Chondrocyte (in vitro differentiated cells): Measurements from ENCODE around the gene CPNE6. TPM values are rescaled to one million over a fixed set of nuclear protein-coding genes. Genes with fewer than 3 reads are reported as not detected.

Experiments used
- DNase-seq: peaks from one replicate; pipeline ENCODE4 v3.0.0; 2021; ENCODE audit warnings: mixed read lengths, low spot score
- H3K27ac Mint-ChIP-seq: one replicate; pipeline ENCODE4 v1.8.0; 2021; ENCODE audit warnings: mild to moderate bottlenecking, moderate library complexity, mixed read lengths; ENCODE audit not compliant: unreplicated experiment
- H3K27me3 Mint-ChIP-seq: 2 replicates; pipeline ENCODE4 v1.8.0; 2021; ENCODE audit warnings: low read depth, mixed read lengths
- H3K36me3 Mint-ChIP-seq: 2 replicates; pipeline ENCODE4 v1.8.0; 2021; ENCODE audit warnings: low read depth, mixed read lengths
- H3K4me1 Mint-ChIP-seq: 2 replicates; pipeline ENCODE4 v1.8.0; 2021; ENCODE audit warnings: low read depth, mild to moderate bottlenecking, mixed read lengths
- H3K4me3 Mint-ChIP-seq: one replicate; pipeline ENCODE4 v1.8.0; 2021; ENCODE audit warnings: mild to moderate bottlenecking, moderate library complexity, mixed read lengths; ENCODE audit not compliant: unreplicated experiment
- H3K9me3 Mint-ChIP-seq: 2 replicates; pipeline ENCODE4 v1.8.0; 2021; ENCODE audit warnings: low read depth, mixed read lengths
- CTCF ChIP-seq: fragments of 200-600 bp; sonication (generic); IDR thresholded peaks from 2 replicates; pipeline ENCODE4 v1.5.0; 2021; ENCODE audit warnings: antibody characterized with exemption, mild to moderate bottlenecking, moderate library complexity
- total RNA-seq: library from RNA; stranded (reverse); gene quantifications from 3 replicates; pipeline ENCODE4 v1.2.1, GENCODE V29; 2021

Gene CPNE6
- total RNA-seq, 1 donor from 2014 or later: not detected

GRCh38 chr14:24057867-24058259, 13.5 kb upstream of the CPNE6 start:
- Mint-ChIP-seq H3K27me3 (peaks cover 20% of the 10 kb centered on the region), H3K4me1 (peaks cover 3% of the 10 kb centered on the region), H3K4me3 (no peak overlapping the region), H3K27ac (no peak overlapping the region), H3K9me3 (no peaks in the 10 kb centered on the region), H3K36me3 (no peaks in the 10 kb centered on the region)
- DNase-seq: no peak
- no peak for TF ChIP-seq CTCF

- no peaks in the 10 kb centered on the region for H3K36me3 Mint-ChIP-seq
- no peaks in the 10 kb centered on the region for H3K9me3 Mint-ChIP-seq
- no peak overlapping the region for H3K27ac Mint-ChIP-seq
- peaks cover 17% of the 10 kb centered on the region for H3K27me3 Mint-ChIP-seq
- H3K4me1 Mint-ChIP-seq: no peaks in the 10 kb centered on the region
- no peak for DNase-seq
- H3K4me3 Mint-ChIP-seq: no peak overlapping the region
- TF ChIP-seq CTCF: peak; percentile 80
Observed at GRCh38 chr14:24058260-24058950, 13.0 kb upstream of the CPNE6 start.

GRCh38 chr14:24058951-24059475, 12.3 kb upstream of the CPNE6 start:
- TF ChIP-seq CTCF: no peak
- DNase-seq: no peak

GRCh38 chr14:24059841-24060388, 11.4 kb upstream of the CPNE6 start:
- Mint-ChIP-seq H3K27ac (no peak overlapping the region), H3K4me1 (no peaks in the 10 kb centered on the region), H3K4me3 (no peak overlapping the region), H3K36me3 (no peaks in the 10 kb centered on the region), H3K9me3 (no peaks in the 10 kb centered on the region), H3K27me3 (peaks cover 15% of the 10 kb centered on the region)
- no peak for DNase-seq
- no peak for TF ChIP-seq CTCF

More at GRCh38 chr14:24058951-24059475, 12.3 kb upstream of the CPNE6 start:
- Mint-ChIP-seq H3K27ac (no peak overlapping the region), H3K9me3 (no peaks in the 10 kb centered on the region), H3K36me3 (no peaks in the 10 kb centered on the region), H3K27me3 (peaks cover 16% of the 10 kb centered on the region), H3K4me1 (no peaks in the 10 kb centered on the region), H3K4me3 (no peak overlapping the region)

GRCh38 chr14:24060443-24060842, 10.9 kb upstream of the CPNE6 start:
- Mint-ChIP-seq H3K36me3 (no peaks in the 10 kb centered on the region), H3K27me3 (peaks cover 15% of the 10 kb centered on the region), H3K4me1 (no peaks in the 10 kb centered on the region), H3K9me3 (no peaks in the 10 kb centered on the region), H3K4me3 (no peak overlapping the region), H3K27ac (no peak overlapping the region)
- no peak for DNase-seq
- no peak for TF ChIP-seq CTCF
